A673 (cell line): Measurements from ENCODE around the gene MEGF10.

Source experiments
- EZH2 ChIP-seq: fragments of 200-600 bp; sonication (generic); IDR thresholded peaks from 2 replicates; pipeline ENCODE4 v1.6.1; 2017; ENCODE audit warnings: borderline replicate concordance, low read depth, mild to moderate bottlenecking, mixed read lengths, antibody characterized with exemption, low read length; ENCODE audit not compliant: poor library complexity, severe bottlenecking
- TF ChIP-seq, protein P1 (sequence below): fragments of 300-800, 200-600 bp; sonication (generic); conservative IDR thresholded peaks from 2 replicates; pipeline ENCODE4 v1.5.1; 2017; ENCODE audit warnings: low read depth, mild to moderate bottlenecking, antibody characterized with exemption, low read length, moderate library complexity, mixed read lengths

DNA sequence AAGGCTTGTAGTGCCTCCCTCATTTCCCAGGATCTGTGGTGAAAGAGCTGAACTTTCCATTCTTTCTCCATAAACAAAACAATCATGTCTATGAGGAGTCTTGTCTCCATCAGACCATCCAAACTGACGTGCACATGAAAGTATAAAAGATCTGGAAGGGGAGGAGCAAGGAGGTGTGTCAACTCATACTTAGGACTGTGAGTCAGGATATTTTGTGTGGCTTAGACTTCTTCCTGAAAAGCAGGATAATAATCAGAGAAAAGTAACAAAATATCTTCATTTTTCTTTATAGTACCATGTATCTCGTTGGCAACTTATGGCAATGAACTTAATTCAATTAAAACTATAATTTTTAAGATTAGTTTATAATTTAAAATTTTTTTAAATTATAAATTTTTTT lies 130.9 kb downstream of the MEGF10 start:
- TF ChIP-seq, protein P1, sequence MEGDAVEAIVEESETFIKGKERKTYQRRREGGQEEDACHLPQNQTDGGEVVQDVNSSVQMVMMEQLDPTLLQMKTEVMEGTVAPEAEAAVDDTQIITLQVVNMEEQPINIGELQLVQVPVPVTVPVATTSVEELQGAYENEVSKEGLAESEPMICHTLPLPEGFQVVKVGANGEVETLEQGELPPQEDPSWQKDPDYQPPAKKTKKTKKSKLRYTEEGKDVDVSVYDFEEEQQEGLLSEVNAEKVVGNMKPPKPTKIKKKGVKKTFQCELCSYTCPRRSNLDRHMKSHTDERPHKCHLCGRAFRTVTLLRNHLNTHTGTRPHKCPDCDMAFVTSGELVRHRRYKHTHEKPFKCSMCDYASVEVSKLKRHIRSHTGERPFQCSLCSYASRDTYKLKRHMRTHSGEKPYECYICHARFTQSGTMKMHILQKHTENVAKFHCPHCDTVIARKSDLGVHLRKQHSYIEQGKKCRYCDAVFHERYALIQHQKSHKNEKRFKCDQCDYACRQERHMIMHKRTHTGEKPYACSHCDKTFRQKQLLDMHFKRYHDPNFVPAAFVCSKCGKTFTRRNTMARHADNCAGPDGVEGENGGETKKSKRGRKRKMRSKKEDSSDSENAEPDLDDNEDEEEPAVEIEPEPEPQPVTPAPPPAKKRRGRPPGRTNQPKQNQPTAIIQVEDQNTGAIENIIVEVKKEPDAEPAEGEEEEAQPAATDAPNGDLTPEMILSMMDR, result no peak
- TF ChIP-seq EZH2, result no peak
